Sigmoid colon (tissue), 7 donors: ENCODE measurements around the gene ZNF407. TPM values are rescaled to one million over a fixed set of nuclear protein-coding genes. Genes with fewer than 3 reads are reported as not detected.

Source experiments
- DNase-seq: peaks from one replicate; pipeline ENCODE4 v3.0.0-alpha.2; 2019
- H3K27ac ChIP-seq, 4 donors: fragments of 200-600 bp; sonication (generic); one replicate each; pipeline ENCODE4 v1.5.1; 2016 to 2019; ENCODE audit warnings: mild to moderate bottlenecking in 1 of 4
- H3K27me3 ChIP-seq, 3 donors: fragments of 200-600 bp; sonication (generic); one replicate each; pipeline ENCODE4 v1.5.1; 2019; ENCODE audit warnings: mild to moderate bottlenecking in 1 of 3
- H3K36me3 ChIP-seq, 4 donors: fragments of 200-600 bp; sonication (generic); one replicate each; pipeline ENCODE4 v1.5.1; 2016 to 2019
- H3K4me1 ChIP-seq, 4 donors: fragments of 200-600 bp; sonication (generic); one replicate each; pipeline ENCODE4 v1.5.1; 2017 to 2019
- H3K4me3 ChIP-seq, 4 donors: fragments of 200-600 bp; sonication (generic); one replicate each; pipeline ENCODE4 v1.5.1; 2017 to 2019; ENCODE audit warnings: mild to moderate bottlenecking in 2 of 4, moderate library complexity in 1 of 4
- H3K9me3 ChIP-seq, 4 donors: fragments of 200-600 bp in 3 of 4; sonication (generic) in 3 of 4; one replicate each; pipeline versions ENCODE4 v1.5.1 to v1.6.1; 2013 to 2019
- CTCF ChIP-seq, 4 experiments: fragments of 450-650 bp in 3 of 4; fragments of 200-600 bp in 1 of 4; IDR thresholded peaks; one replicate each; pipeline ENCODE4 v1.5.1; 2016 to 2019; ENCODE audit warnings: antibody characterized with exemption in 4 of 4, mild to moderate bottlenecking in 3 of 4, moderate library complexity in 2 of 4
- EP300 ChIP-seq, 4 donors: sonication (generic); formaldehyde crosslinking; IDR thresholded peaks; one replicate each; pipeline ENCODE4 v1.6.1; 2017; ENCODE audit warnings: antibody characterized with exemption in 4 of 4
- POLR2A ChIP-seq, 2 donors: fragments of 450-650 bp; IDR thresholded peaks; one replicate each; pipeline ENCODE4 v1.6.1; 2016; ENCODE audit warnings: antibody characterized with exemption in 2 of 2, mild to moderate bottlenecking in 2 of 2, moderate library complexity in 2 of 2
- POLR2AphosphoS5 ChIP-seq, 4 donors: sonication (generic); formaldehyde crosslinking; IDR thresholded peaks; one replicate each; pipeline ENCODE4 v1.6.1; 2017; ENCODE audit warnings: antibody characterized with exemption in 4 of 4
- WGBS, 2 donors: extraction: QIAGEN DNeasy Blood & Tissue Kit; methylation state at CpG; one replicate each; pipeline ENCODE4 v1.1.7; 2013; 5-methylcytosine and 5-hydroxymethylcytosine counted together
- intact Hi-C: fragments of 100-400 bp; cut with DNase I; formaldehyde crosslinking; loops from one replicate; pipeline ENCODE4 v1.15.1; 2023
- polyA plus RNA-seq, 3 donors: library from polyadenylated mRNA; stranded (reverse); fragments of 200-250 nt; gene quantifications; one replicate each; pipeline ENCODE4 v1.2.3, GENCODE V29; 2013
- total RNA-seq, 4 donors: library from RNA; depleted of rRNA; stranded (reverse); fragments of >200 nt; gene quantifications; one replicate each; pipeline ENCODE4 v1.1.0, GENCODE V29; 2016
- donor health status: healthy with polysubstance abuse.
- donor health status: Bipolar disorder and iron deficiency.
- donor health status: healthy.

Gene ZNF407
- total and polyA plus RNA-seq, 7 donors, result 1.4 to 19.8 (median 16.3) TPM

- Histone ChIP-seq H3K4me3 (no peak overlapping the region), H3K27ac (no peak overlapping the region), H3K4me1 (peaks cover 0 to 24% (median 12%) of the 10 kb centered on the region in 4 donors), H3K27me3 (no peaks in the 10 kb centered on the region), H3K9me3 (no peaks in the 10 kb centered on the region), H3K36me3 (peaks cover 0 to 7% (median 3%) of the 10 kb centered on the region in 4 donors)
- intact Hi-C loops, result no loop called here
- 81 to 85% methylated on average over 6 of the region's 6 CpGs for WGBS, 2 donors
- no peak for DNase-seq
- TF ChIP-seq EP300 (IDR thresholded peaks at IDR 0.05), result no peak
- TF ChIP-seq POLR2A (IDR thresholded peaks at IDR 0.05), result no peak
- TF ChIP-seq POLR2AphosphoS5 (IDR thresholded peaks at IDR 0.05), result no peak
- TF ChIP-seq CTCF (IDR thresholded peaks at IDR 0.05), result no peak
Measured at GRCh38 chr18:74672371-74672770, 74.7 kb downstream of the ZNF407 start.

- Histone ChIP-seq H3K9me3 (no peaks in the 10 kb centered on the region), H3K27ac (peak overlapping the region in 3 of 4 donors; percentile 62 to 73 (median 65)), H3K27me3 (no peaks in the 10 kb centered on the region), H3K4me1 (peaks cover 0 to 24% (median 12%) of the 10 kb centered on the region in 4 donors), H3K36me3 (peaks cover 0 to 12% (median 3%) of the 10 kb centered on the region in 4 donors), H3K4me3 (no peak overlapping the region)
- intact Hi-C loops, result no loop called here
- 83 to 84% methylated on average over 2 of the region's 2 CpGs for WGBS, 2 donors
- no peak for DNase-seq
- TF ChIP-seq EP300 (IDR thresholded peaks at IDR 0.05), result peak in 2 of 4 donors; percentile 53
- peak; percentile 73 to 94 (median 83) for TF ChIP-seq POLR2AphosphoS5 (IDR thresholded peaks at IDR 0.05)
- TF ChIP-seq POLR2A (IDR thresholded peaks at IDR 0.05), result no peak
- no peak for TF ChIP-seq CTCF (IDR thresholded peaks at IDR 0.05)
Measured at GRCh38 chr18:74674487-74674886, 76.8 kb downstream of the ZNF407 start.

GRCh38 chr18:74679006-74679678 lies 81.5 kb downstream of the ZNF407 start:
- TF ChIP-seq CTCF (IDR thresholded peaks at IDR 0.05) (no peak), POLR2A (IDR thresholded peaks at IDR 0.05) (no peak), POLR2AphosphoS5 (IDR thresholded peaks at IDR 0.05) (no peak), EP300 (IDR thresholded peaks at IDR 0.05) (no peak)
- peaks cover 0 to 41% (median 26%) of the 10 kb centered on the region in 4 donors for H3K4me1 ChIP-seq
- no peak for DNase-seq
- no peak overlapping the region for H3K27ac ChIP-seq
- H3K9me3 ChIP-seq, result no peaks in the 10 kb centered on the region
- no peak overlapping the region for H3K4me3 ChIP-seq
- WGBS, 2 donors, result 76 to 84% methylated on average over 6 of the region's 6 CpGs
- H3K27me3 ChIP-seq, result no peaks in the 10 kb centered on the region
- peaks cover 0 to 12% (median 3%) of the 10 kb centered on the region in 4 donors for H3K36me3 ChIP-seq
- intact Hi-C loops, result no loop called here

- Histone ChIP-seq H3K27me3 (no peaks in the 10 kb centered on the region), H3K4me1 (peaks cover 0 to 36% (median 23%) of the 10 kb centered on the region in 4 donors), H3K27ac (no peak overlapping the region), H3K4me3 (no peak overlapping the region), H3K9me3 (no peaks in the 10 kb centered on the region), H3K36me3 (peaks cover 0 to 12% (median 3%) of the 10 kb centered on the region in 4 donors)
- 72 to 96% methylated on average over 2 of the region's 2 CpGs for WGBS, 2 donors
- no peak for DNase-seq
- intact Hi-C loops, result no loop called here
- no peak for TF ChIP-seq CTCF (IDR thresholded peaks at IDR 0.05)
- no peak for TF ChIP-seq EP300 (IDR thresholded peaks at IDR 0.05)
- TF ChIP-seq POLR2A (IDR thresholded peaks at IDR 0.05), result no peak
- TF ChIP-seq POLR2AphosphoS5 (IDR thresholded peaks at IDR 0.05), result no peak
Measured at GRCh38 chr18:74679679-74680076, 82.0 kb downstream of the ZNF407 start.
